GM12864 (cell line): Measurements from ENCODE around the gene TNFAIP3.

Source experiments
- DNase-seq: peaks from one replicate; pipeline ENCODE4 v3.0.0-alpha.2; 2011; ENCODE audit warnings: low read depth
- H3K4me3 ChIP-seq: 2 replicates; pipeline ENCODE4 v1.5.1; 2011; ENCODE audit warnings: mild to moderate bottlenecking, low read depth, low read length, control low read depth
- TF ChIP-seq, protein P1 (sequence below): IDR thresholded peaks from 2 replicates; pipeline ENCODE4 v1.5.1; 2011; ENCODE audit warnings: low read depth, mild to moderate bottlenecking, moderate library complexity, low read length, control low read depth, inconsistent platforms; ENCODE audit errors: missing control alignments

Gene TNFAIP3

DNA sequence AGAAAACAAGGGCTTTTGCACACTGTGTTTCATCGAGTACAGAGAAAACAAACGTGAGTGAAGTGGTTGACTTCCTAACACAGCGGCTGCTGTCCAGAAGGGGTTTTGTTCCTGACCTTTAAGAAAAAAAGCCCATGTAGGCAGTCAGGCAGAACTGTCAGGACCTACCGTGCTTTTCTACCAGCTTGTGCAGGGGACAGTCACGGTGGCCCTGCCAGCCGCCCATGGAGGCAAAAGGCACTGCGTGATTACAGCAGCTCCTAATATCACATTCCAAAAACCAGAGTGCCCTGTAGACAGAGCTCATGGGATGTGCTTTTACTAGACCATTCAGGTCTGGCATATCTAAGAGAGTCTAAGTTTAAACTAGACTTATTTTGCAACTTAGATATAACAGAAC lies 12.2 kb downstream of the TNFAIP3 start:
- no peak for DNase-seq
- no peak overlapping the region for H3K4me3 ChIP-seq
- TF ChIP-seq, protein P1, sequence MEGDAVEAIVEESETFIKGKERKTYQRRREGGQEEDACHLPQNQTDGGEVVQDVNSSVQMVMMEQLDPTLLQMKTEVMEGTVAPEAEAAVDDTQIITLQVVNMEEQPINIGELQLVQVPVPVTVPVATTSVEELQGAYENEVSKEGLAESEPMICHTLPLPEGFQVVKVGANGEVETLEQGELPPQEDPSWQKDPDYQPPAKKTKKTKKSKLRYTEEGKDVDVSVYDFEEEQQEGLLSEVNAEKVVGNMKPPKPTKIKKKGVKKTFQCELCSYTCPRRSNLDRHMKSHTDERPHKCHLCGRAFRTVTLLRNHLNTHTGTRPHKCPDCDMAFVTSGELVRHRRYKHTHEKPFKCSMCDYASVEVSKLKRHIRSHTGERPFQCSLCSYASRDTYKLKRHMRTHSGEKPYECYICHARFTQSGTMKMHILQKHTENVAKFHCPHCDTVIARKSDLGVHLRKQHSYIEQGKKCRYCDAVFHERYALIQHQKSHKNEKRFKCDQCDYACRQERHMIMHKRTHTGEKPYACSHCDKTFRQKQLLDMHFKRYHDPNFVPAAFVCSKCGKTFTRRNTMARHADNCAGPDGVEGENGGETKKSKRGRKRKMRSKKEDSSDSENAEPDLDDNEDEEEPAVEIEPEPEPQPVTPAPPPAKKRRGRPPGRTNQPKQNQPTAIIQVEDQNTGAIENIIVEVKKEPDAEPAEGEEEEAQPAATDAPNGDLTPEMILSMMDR = no peak

DNA sequence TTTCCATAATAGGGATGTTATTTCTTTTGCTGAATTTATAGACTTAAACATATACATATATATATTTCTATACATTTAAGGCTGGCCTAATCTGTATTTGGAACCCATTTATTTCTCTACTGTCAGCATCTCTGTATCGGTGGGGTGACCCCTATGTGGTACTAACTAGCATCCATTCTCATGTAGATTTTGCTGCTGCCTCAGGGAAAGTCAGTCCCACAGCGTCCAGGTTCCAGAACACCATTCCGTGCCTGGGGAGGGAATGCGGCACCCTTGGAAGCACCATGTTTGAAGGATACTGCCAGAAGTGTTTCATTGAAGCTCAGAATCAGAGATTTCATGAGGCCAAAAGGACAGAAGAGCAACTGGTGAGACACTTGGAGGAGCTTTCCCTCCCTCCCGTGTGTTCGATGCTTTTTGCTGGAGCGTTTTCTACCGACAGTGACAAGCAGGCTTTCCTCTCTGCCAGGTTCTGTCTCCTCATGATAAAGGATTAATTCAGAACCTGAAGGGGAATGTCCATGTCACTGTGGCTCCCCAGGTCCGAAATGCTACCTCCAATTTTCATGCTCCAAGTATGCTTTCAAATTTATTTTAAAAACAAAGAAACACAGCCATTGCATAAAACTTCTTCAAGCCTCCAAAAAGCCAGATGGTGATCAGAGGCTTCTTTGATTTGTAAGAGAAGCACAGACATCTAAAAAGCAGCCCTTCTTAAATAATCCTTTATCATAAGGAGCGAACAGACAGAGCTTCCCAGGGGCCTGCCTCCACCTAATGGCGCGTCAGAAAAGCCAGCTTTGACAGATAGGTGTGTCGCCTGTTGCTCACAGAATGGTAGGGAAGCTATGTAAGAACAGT lies 13.1 kb downstream of the TNFAIP3 start:
- no peak overlapping the region for H3K4me3 ChIP-seq
- TF ChIP-seq, protein P1 = no peak
- DNase-seq = no peak

DNA sequence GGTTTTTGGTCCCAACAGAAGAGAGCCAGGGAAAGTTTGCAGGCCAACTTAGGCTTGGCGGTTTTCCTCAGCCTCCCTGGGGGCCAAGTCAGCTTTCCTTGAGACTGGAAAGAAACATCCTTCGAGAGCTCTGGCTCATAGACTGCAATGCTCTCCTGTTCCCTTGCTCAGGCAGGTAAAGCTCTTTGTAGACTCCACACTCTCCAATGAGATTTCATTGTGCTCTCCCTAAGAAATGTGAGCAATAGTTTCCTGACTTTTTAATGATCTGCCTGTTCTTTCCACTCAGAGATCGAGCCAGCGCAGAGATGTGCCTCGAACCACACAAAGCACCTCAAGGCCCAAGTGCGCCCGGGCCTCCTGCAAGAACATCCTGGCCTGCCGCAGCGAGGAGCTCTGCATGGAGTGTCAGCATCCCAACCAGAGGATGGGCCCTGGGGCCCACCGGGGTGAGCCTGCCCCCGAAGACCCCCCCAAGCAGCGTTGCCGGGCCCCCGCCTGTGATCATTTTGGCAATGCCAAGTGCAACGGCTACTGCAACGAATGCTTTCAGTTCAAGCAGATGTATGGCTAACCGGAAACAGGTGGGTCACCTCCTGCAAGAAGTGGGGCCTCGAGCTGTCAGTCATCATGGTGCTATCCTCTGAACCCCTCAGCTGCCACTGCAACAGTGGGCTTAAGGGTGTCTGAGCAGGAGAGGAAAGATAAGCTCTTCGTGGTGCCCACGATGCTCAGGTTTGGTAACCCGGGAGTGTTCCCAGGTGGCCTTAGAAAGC lies 13.9 kb downstream of the TNFAIP3 start:
- no peak for DNase-seq
- TF ChIP-seq, protein P1 = no peak
- no peak overlapping the region for H3K4me3 ChIP-seq

DNA sequence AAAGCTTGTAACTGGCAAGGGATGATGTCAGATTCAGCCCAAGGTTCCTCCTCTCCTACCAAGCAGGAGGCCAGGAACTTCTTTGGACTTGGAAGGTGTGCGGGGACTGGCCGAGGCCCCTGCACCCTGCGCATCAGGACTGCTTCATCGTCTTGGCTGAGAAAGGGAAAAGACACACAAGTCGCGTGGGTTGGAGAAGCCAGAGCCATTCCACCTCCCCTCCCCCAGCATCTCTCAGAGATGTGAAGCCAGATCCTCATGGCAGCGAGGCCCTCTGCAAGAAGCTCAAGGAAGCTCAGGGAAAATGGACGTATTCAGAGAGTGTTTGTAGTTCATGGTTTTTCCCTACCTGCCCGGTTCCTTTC lies 14.4 kb downstream of the TNFAIP3 start:
- DNase-seq = no peak
- H3K4me3 ChIP-seq = no peak overlapping the region
- TF ChIP-seq, protein P1 = no peak

DNA sequence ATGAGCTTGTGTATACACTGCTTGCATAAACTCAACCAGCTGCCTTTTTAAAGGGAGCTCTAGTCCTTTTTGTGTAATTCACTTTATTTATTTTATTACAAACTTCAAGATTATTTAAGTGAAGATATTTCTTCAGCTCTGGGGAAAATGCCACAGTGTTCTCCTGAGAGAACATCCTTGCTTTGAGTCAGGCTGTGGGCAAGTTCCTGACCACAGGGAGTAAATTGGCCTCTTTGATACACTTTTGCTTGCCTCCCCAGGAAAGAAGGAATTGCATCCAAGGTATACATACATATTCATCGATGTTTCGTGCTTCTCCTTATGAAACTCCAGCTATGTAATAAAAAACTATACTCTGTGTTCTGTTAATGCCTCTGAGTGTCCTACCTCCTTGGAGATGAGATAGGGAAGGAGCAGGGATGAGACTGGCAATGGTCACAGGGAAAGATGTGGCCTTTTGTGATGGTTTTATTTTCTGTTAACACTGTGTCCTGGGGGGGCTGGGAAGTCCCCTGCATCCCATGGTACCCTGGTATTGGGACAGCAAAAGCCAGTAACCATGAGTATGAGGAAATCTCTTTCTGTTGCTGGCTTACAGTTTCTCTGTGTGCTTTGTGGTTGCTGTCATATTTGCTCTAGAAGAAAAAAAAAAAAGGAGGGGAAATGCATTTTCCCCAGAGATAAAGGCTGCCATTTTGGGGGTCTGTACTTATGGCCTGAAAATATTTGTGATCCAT lies 15.3 kb downstream of the TNFAIP3 start:
- no peak overlapping the region for H3K4me3 ChIP-seq
- no peak for DNase-seq
- TF ChIP-seq, protein P1 = no peak

DNA sequence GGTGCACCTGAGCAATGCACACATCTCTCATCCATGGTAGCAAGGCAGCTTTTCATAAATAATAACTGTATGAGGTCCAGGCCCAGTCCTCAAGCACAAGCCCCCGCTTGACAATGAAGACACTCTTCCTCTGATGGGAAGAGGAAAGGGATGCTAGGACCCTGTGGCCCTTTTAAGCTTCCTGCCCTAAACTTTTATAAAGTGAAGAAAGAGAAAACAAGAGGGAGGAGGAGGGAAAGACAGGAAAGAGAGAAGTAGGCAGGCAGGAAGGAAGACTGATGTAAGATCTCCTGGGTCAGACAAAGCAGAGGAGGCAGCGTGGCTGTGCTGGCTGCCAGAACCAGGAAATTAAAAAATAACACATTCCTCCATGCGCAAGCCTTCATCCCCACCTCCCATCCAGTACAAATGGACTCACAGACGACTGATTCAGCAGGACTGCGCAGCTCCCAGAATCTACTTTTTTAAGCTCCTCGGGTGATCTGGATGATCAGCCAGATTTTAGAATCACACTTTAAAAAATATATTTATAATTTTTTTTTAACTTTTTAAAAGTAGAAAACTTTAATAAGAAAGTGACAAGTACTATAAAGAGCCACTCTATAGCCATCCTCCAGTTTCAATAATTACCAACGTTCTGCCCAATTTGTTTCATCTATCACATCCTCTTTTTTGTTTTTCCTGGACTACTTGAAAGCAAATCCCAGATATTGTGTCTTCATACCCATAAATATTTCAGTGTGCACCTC lies 16.5 kb downstream of the TNFAIP3 start:
- TF ChIP-seq, protein P1 = no peak
- no peak for DNase-seq
- no peak overlapping the region for H3K4me3 ChIP-seq
